NCI-H128 (cell line): ENCODE data around the gene PLD4.
"Not testable (repeated sequence)": the region's sequence is repeated elsewhere in the genome, so short reads cannot be mapped to it uniquely, and the experiment has no call there.

ENCODE experiments used
- DNase-seq: peaks from one replicate; lab custom pipeline; 2025; ENCODE audit not compliant: unreplicated experiment; lab: John Stamatoyannopoulos, UW

PLD4 gene

DNA sequence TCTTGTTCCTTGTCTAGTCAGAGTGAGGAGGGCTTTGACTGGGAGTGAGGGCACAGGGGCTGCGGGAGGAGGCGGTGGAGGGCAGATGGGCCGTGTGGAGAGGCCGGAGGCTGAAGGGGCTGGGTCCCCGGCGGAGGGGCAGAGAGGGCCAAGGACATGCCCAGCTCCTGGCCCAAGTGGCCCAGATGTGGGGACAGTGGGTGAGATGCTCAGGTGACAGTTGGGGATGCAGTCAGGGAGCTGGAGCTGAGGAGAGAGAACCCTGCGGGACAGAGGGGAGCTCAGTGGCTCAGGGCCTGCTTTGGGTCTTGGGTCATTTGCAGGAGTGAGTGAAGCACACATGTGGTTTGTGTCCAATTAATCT lies 26.5 kb upstream of the PLD4 start:
- DNase-seq = no peak

DNA sequence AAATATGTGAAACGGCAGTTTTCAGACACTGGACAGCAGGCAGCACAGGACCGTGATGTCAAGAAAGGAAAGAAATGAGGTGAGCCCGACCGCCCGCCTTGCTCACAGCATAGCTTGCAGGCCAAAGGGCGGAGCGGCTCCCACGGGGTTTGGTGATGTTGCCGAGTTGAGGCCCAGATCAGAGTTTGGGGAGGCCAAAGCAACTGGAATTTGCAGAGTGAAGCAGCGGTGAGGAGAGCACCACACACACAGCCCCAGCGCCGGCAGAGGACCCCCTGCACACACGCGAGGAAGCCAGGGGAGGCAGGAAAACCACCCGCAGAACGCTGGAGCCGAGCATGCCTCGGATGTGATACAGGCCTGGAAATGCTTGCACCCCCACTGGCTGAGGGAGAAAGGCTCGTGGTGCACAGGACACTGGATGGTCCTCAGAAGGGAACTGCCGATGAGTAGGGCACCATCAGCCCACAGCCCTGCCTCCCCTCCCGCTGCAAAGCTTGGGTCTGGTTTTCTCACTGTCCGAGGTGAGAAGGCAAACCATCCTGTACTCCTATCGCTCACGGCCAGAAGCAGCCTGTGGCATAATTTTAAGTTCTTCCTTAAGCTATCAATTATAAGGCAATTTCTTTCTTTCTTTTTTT lies 25.7 kb upstream of the PLD4 start:
- DNase-seq = no peak

DNA sequence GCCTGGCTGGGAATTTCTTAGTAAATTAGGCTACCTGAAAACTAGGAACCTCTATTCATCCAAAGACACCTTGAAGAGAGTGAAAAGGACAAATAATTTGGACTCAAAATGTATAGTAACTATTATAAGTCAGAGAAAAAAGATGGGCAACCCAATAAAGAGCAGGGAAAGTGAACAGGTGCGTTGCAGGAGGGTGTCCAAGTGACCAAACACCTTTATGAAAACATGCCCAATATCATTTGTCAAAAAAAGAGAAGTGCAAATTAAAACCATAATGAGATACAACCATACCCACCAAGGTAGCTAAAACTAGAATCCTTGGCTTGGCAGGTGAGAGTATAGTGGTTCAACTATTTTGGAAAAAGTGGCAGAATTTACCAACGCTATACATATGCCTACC lies 24.9 kb upstream of the PLD4 start:
- no peak for DNase-seq

DNA sequence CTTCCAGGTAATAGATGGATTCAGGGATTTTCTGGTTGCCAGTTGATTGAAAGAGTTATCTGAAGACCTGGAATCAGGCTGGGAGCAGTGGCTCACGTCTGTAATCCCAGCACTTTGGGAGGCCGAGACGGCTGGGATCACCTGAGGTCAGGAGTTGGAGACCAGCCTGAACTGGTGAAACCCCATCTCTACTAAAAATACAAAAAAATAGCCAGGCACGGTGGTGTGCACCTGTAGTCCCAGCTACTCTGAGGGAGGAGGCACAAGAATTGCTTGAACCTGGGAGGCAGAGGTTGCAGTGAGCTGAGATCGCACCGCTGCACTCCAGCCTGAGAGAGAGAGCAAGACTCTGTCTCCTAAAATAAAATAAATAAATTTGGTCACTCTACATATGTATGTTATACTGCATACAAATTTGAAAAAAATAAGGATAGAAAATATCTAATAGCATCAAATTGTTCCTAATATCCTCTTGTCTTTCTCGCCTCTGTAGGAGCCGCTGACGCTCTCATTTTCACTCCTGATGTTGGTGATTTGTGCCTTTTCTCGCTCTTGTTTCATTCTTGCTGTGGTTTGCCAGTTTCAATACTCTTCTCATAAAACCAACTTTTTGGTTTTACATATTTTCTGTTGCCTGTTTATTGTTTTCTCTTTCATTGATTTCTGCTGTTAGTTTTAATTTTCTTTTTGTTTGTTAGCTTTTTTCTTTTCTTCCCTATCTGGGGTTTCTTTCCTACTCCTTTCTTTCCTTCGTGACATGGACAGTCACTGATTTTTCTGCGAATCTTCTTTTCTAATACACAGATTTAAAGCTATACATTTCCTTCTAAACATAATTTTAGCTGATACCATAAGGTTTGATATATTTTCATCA lies 23.8 kb upstream of the PLD4 start:
- DNase-seq = no peak

DNA sequence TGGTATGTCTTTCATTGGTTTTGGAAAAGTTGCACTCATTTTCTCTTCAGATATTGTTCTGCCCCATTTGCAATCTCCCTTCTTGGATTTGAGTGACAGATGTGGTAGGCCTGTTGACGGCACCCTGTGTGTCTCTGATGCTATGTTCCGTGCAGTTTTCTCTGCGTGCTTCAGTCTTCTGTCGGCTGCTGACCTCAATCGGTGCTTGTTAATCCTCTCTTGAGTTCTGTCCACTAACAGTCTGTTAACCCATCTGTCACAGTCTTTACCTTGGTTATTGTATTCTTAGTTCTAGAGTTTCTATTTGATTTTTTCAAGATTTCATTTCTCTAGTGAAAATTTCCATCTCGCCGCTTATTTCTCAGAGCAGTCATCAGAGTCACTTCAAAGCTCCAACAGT lies 20.7 kb upstream of the PLD4 start:
- no peak for DNase-seq

DNA sequence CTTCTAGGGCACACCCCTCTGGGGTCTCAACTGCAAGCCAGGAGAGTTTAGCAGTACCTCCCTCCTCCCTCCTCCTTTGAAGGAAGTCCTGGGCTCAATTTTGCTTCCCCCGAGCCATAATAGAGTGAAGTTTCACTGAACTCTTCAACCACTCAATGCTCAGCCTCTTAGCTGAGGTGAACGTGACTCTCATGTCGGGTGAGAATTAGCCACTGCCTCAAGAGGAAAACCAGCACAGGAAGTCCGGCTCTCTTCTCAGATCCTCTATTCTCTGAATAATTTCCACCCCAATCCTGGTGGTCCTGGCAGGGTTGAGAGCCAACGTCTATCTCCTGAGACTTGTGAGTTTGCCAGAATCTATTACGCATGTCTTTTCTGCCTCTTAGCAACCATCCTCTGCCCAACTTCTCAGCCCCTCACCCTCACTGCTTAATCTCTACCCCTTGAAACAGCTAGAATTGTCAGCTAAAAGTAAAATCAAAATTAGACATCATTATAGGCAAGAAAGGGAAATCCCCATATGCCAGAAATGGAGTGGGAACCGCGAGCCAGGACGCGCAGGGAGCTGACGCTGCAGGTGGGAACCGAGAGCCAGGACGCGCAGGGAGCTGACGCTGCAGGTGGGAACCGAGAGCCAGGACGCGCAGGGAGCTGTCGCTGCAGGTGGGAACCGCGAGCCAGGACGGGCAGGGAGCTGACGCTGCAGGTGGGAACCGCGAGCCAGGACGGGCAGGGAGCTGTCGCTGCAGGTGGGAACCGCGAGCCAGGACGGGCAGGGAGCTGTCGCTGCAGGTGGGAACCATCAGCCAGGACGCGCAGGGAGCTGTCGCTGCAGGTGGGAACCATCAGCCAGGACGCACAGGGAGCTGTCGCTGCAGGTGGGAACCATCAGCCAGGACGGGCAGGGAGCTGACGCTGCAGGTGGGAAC lies 19.8 kb upstream of the PLD4 start:
- not testable (repeated sequence) for DNase-seq

DNA sequence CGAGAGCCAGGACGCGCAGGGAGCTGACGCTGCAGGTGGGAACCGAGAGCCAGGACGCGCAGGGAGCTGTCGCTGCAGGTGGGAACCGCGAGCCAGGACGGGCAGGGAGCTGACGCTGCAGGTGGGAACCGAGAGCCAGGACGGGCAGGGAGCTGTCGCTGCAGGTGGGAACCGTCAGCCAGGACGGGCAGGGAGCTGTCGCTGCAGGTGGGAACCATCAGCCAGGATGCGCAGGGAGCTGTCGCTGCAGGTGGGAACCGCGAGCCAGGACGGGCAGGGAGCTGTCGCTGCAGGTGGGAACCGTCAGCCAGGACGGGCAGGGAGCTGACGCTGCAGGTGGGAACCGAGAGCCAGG lies 19.1 kb upstream of the PLD4 start:
- not testable (repeated sequence) for DNase-seq

DNA sequence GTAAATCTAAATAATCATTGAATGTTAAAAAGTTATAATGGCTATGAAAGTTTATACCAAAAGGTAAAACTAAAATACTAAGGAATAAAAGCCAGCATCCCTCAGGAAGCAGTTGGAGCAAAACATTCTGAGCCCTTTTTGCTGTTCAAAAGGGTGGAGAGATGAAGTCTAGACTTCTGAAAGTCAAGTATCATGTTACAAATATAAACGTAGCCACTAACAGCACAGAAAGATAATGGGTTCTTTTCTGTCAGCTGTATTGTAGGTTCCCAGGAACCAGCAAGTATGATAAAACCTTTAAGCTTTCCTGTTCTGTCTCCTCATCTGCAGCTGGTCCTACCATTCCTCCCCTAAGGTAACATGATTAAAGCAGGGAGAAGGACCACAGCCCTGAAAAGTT lies 16.4 kb upstream of the PLD4 start:
- DNase-seq = no peak

DNA sequence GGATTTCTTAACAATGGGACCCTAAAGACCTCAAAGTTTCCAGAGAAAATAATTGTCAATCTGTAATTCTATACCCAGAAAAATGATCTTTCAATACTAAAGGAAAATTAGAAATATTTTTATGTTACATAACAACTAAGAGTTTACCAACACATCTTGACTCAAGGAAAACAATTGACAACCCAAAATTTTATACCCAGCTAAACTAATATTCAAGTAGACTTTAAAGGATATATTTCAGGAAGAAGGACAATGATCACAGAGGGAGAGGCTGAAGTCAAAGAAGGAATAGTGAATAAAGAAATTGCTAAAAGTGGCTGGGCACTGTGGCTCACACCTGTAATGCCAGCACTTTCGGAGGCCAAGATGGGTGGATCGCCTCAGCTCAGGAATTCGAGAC lies 12.6 kb upstream of the PLD4 start:
- DNase-seq = no peak

DNA sequence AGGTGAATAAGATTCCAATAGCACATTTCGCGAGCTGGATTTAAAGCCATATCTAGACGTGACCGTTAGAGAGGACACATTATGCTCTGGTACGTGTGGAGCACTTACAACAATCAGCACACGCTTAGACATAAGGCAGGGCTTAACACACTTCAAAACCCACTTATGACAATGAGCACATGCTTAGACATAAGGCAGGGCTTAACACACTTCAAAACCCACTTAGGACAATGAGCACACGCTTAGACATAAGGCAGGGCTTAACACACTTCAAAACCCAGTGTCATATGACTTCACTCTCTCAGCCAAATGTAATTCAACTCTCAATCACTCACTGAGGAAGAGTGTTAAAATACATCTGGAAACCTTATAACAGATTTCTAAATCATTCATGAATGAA lies 11.2 kb upstream of the PLD4 start:
- peak; percentile 78 for DNase-seq

DNA sequence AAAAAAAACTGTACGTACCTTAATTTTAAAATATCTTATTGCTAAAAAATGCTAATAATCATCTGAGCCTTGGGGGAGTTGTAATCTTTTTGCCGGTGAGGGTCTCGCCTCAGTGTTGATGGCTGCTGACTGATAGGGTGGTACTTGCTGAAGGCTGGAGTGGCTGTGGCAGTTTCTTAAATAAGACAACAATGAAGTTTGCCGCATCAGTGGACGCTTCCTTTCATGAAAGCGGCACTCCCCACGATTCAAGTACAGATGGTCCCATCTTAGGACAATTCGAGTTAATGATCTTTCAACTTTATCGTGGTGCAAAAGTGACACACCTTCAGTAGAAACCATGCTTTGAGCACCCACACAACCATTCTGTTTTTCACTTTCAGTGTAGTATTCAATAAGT lies 7.6 kb upstream of the PLD4 start:
- no peak for DNase-seq

DNA sequence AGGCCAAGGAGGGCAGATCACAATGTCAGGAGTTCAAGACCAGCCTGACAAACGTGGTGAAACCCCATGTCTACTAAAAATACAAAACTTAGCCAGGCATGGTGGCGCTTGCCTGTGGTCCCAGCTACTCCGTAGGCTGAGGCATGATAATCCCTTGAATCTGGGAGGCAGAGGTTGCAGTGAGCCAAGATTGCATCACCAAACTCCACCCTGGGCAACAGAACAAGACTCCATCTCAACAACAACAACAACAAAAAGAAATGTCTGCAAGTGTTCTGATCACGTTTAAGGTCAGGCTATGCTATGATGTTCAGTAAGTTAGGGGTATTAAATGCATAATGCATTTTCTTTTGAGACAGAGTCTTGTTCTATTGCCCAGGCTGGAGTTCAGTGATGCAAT lies 6.7 kb upstream of the PLD4 start:
- DNase-seq = no peak

DNA sequence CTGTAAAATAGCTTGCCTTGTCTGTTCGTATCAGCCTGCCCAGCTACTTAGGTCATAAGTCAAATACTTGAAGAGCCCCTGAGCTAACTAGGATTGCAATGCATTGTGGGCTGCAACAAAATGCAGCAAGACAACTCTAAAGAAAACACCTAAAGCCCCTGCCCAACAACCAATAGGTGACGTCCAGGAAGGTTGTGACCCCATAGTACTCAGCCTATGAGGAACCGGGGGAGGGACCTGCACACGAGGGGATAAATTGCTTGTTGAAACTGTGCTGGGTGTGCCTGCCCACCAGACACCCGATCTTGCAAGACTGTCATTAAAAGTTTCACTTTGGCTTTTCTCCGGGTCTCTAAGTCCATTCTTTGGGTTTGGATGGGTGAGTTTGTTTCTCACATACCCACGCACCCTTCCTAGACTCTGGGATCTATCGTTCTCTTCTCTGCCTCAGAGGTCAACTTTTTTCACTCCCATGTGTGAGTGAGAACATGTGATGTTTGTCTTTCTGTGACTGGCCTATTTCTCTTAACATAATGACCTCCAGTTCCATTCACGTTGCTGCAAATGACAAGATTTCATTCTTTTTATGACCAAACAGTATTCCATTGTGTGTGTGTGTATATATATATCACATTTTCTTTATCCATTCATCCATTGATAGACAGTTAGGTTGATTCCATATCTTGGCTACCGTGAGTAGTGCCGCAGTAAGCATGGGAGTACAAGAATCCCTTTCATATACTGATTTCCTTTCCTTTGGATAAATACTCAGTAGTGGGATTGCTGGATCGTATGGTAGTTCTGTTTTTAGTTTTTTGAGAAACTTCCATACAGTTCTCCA lies 5.3 kb upstream of the PLD4 start:
- not testable (repeated sequence) for DNase-seq

DNA sequence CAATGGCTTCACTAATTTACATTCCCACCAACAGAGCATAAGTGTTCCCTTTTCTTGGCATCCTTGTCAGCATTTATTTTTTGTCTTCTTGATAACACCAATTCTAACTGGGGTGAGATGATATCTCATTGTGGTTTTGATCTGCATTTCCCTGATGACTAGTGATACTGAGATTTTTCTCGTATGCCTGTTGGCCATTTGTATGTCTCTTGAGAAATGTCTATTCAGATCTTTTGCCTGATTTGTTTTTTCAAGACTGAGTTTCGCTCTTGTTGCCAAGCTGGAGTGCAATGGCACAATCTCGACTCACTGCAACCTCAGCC lies 4.7 kb upstream of the PLD4 start:
- DNase-seq = no peak

DNA sequence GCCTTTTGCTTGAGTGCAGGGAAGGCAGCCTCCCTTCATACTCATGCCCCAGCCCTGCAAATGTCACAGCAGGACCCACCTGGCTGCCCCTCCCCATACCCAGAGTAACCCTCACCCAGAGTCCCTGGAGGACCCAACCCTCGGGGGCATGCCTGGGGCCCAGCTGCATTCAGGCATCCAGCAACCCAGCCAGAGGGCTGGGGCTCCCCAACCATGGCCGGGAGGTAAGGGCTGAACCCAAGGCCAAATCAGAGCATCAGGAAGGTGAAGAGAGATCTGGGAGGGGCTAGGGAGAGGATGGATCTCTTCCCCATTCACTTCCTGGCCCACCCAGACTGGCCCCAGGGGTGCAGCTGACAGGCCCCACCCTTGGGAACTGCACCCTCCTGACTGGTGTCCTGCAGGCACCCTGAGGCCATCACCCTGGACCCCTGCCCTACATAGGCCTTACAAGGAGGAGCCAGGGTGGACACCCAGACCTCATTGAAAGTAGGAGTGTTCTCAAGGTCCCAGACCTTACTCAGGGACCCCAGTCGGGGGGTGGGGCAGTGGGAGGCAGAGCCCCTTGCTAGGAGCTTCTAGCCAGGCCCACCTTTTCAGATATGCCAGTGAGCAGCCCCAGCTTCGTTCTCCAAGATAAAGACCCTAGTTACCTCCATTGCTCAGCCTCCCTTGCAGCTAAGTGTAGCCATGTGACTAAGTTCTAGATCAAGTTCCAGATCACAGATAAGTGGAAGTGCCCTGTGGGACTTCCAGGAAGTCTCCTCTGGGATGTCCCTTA lies 849 bp upstream of the PLD4 start:
- no peak for DNase-seq

DNA sequence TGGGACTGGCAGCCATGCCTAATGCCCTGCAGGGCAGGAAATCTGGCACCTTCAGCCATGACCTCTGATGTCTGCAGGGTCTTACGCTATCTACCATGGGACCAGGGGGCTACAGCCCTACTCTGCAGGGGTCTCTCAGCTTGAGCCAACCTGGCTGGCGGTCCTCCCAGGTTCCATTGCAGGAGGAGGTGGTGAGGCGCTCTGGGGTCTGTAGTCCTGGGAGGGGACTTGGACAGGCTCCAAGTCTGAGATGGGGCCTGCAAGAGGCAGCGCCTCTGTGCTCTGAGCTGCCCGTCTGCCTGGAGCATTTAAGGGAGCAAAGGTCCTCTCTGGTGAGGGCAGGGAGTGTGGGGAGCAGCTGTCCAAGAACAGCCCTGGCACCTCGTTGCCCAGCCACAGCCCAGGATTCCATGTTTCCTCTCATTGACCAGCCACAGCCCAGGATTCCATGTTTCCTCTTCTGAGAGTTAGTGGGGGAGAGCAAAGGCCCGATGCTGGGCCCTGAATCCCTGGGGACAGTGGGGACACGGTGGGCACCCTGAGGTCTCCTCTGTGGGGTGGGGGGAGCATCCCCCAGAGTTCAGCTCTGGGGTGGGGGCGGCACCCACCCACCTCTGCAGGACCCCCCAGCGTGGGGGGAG lies 655 bp downstream of the PLD4 start:
- no peak for DNase-seq

DNA sequence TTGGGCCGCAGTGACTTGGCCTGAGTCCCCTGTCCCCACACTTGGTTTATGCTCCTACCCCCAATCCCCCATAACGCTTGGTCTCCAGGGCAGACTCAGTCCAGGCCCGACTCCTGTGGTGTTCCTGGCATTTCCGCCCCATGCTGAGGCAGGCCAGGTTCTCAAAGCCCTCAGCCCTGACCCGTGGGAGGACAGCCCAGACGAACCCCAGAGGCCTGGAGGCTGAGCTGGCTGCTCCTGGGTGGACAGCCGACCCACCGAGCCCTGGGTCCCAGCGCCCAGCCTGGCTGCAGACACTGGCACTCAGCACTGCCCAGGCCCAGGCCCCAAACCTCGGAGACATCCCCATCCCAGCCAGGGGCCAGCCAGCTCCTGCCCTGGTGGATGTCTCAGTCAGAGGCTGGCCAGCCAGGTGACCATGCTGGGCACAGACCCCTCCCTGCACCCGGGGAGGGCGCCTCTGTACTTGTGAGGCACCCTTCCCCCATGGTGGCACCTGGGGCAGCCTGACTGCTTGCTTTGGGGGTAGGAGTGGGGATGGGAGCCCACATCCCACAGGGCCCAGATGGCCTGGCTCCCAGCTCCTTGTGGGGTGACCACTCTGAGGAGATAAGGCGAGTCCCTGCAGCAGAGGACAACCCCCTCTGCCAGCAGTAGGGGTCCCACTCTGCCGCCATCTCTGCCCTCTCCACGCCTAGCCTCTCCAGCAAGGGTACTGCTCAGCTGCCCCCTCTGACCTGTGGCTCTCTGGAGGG lies 1.4 kb downstream of the PLD4 start:
- DNase-seq = no peak

DNA sequence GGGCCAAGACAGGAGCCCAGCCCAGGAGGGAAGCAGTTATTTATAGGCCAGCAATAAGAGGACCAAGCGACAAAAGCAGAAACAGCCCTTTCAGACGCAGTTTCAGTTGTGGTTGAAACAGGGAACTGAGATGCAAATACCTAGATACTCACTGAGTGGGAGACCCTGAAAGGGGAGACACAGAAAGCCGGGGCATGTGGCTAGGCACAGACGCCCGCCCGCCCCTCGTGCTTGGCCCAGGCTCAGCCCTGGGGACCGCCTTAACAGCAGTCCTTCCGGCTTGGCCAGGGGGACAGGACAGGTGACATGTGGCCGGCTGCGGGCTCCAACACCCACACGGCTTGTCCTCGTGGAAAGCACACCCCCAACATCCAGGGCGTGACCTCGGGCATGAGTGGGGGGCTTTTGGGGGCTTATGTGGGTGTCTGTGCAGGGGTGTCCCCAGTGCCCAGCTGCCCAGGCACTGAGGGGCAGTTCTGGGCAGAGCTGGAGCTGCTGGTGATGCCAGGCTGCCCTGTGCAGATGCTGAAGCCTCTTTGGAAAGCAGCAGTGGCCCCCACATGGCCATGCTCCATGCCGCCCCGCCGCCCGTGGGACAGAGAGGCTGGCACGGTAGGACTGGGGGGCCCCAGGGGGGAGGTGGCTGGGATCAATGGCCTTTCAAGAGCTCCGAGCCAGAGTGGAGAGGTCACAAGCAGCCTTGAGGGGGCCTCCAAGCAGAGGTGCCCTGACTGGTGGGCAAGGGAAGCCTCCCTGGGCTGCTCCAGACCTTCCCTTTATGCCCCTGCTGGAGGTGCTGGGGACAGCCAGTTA lies 2.1 kb downstream of the PLD4 start:
- DNase-seq = no peak
